ENCODE data around the gene AFMID.

- TF ChIP-seq CTCF (IDR thresholded peaks at IDR 0.05; ENCODE audit: insufficient read depth, low read length), result no peak
- TF ChIP-seq POLR2AphosphoS5 (IDR thresholded peaks at IDR 0.05; ENCODE audit: low read depth), result peak; percentile 50; the same call in 1 of the 2 replicates
- no peak for TF ChIP-seq GABPA (IDR thresholded peaks at IDR 0.05; ENCODE audit: low read depth)
- TF ChIP-seq SPI1 (IDR thresholded peaks at IDR 0.05; ENCODE audit: borderline replicate concordance, low read depth), result no peak
- no peak for TF ChIP-seq REST (IDR thresholded peaks at IDR 0.05; ENCODE audit: insufficient replicate concordance, low read depth)
Measured at GRCh38 chr17:78159575-78160158, 27.5 kb upstream of the AFMID start.
